MV-4-11 (cell line): Measurements from ENCODE around the gene TBC1D30.
A peak's percentile ranks its signal among the peaks of the same experiment; 100 is the strongest.

Experiments used
- DNase-seq: peaks from one replicate; lab custom pipeline; 2025; lab: John Stamatoyannopoulos, UW

The TBC1D30 gene

DNA sequence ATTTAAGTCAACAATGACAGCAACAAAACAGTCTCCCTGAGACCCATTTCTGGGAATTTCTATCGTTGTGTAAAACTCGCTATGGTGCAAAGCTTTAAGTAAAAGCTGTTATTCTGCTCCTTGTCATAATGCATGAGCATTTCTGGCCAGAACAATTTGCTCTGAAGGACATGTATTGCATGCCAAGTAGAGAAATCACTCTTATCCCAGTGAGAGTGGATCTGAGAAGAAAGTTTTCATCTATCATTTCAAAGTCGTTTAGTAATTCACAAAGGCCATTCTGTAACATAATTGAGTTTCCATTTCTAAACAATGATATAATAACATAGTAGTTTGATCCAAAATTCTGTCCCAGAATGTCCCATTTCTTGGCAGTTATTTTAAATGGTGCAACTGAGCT lies 86.6 kb downstream of the TBC1D30 start:
- DNase-seq: no peak

GRCh38 chr12:64911912-64912311 lies 87.5 kb downstream of the TBC1D30 start:
- no peak for DNase-seq

DNA sequence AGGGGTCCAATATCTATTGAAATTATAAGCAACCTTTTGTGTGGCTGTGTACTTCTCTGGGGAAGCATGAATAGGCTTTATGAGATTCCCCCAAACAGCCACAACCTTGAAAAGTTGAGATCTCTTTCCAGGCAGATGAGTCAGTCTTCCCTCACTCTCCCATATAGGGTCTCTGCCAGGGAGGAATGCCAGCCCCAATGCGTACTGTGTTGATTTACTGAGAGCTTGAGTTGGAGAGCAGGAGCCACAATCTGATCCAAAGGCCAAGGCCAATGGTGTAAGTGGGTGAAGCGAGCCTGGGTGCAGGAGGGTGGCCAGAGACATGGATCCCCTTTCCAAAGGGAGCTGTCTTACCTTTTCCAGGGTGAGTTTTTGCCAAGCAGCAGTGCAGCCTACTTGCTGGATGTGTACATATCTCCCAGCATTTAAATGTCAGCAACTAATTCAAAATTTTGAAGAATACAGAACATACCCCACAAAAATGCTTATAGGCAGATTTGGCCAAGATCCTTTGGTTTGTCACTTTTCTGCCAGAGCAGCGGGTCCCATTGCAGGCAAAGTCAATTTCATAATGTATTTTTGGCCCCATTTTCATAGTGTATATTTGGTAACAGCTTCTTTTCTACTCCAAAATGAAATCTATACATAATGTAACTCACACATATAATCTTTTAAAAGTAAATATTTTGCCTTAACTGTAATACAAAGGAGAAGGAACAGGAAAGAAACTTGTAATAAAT lies 88.2 kb downstream of the TBC1D30 start:
- no peak for DNase-seq

- DNase-seq: no peak
Measured at GRCh38 chr12:64915242-64915641, 90.8 kb downstream of the TBC1D30 start.

DNA sequence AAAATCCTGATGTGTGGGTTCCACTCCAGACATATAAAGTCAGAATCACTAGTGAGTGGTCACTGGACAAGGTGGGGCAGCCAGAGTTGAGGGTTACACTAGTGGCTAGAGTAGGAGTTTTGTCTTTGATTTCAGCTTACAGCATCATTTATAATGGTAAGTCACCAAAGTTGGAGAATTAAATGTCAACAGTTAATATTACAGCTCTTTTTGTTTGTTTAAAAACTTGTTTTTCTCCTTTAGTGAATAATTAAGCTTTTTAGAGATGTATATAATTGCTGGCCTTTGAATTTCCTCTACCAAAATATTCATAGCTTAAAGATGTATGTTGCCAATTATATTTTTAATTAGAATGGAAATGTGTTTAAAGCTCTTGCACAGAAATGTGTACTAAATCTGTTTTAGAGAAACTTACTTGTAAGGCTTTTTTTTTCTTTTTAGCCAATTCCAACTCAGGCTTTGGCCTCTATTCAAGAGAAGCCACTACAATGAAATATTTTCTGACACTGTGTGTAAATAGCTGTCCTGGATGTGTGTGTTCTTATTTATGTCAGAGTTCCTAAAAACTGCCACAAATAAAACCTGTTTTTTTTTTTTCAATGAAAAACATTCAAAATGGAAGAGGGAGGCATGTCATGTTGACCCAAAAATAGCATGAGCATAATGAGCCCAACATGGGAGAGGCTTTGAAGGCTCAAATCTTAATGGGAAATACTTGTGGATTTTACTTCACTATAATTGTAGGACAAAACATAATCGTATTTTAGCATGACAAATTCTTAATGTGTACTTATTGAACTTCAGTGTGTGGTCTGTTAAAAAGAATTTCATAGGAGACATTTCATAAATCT lies 92.2 kb downstream of the TBC1D30 start:
- DNase-seq: no peak

- DNase-seq: no peak
Measured at GRCh38 chr12:64918344-64918743, 93.9 kb downstream of the TBC1D30 start.

DNA sequence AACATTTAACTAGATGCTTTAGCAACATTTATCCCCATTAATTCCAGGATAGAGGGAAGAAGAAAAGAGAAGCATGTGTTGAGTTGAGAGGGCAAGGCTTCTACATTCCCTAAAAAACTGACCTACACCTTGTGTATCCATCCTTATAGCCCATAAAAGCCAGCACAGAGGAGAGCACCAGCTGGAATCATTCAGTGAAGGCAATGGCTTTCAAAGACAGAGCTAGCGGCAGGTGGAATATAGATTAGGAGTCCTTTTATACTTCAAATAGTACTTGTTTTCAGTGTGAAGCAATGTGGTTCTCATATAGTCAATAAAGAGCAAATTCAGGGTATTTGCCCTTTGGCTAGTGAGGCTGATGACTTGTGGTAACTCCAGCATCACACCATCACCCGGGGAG lies 94.4 kb downstream of the TBC1D30 start:
- no peak for DNase-seq

- DNase-seq: no peak
Measured at GRCh38 chr12:64922853-64923252, 98.4 kb downstream of the TBC1D30 start.

- DNase-seq: peak; percentile 16
Measured at GRCh38 chr12:64923536-64923935, 99.1 kb downstream of the TBC1D30 start.
